Measurements from ENCODE around the gene UMODL1.

DNA sequence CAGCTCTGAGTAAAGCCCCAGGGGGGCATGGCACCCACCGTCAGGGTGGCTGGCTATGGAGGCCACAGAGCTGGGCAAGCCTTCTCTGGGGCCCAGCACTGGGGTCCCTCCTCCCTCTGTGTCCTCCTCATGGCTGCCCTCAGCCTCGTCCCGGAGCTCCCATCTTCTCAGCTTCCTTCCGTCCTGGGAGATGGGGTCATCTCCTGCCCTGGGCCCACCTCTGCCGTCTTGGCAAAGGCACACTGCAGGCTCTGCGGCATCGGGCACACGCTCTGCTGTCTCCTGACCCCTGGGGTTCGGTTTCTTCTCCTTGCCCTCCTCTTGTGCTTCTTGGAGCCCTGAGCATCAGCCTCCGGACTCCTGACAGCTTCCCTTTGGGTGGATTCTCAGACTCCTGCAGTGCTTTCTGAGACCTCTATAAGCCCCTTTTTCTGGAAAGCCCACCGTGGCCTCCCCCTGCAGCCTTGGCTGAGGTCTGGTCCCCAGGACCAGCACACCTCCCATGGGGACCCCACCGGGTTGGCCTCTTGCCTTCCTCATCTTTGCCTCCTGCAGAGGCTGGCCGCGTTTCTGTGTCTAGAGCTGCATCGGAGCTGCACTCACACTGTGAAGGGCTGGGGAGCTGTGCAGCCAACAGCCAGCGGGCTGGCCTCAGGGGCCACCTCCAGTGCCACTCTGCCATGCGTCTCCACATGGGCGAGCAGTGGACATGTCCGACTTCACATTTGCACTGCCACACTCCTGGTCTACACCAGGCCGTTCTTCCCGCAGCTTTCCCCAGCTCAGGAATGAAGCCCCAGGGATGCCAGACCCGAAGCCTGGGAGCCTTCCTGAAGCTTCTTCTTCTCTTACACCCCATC lies 11.6 kb downstream of the UMODL1 start:
- TF ChIP-seq ZBTB26 (tag by site-specific recombination; optimal IDR thresholded peaks at IDR 0.05) (no peak), CTCF (tag by site-specific recombination; IDR thresholded peaks at IDR 0.05) (no peak), ATF2 (tag by site-specific recombination; IDR thresholded peaks at IDR 0.05; ENCODE audit: low read depth) (no peak), ZNF10 (tag by site-specific recombination; IDR thresholded peaks at IDR 0.05) (no peak), ZNF624 (tag by site-specific recombination; IDR thresholded peaks at IDR 0.05) (no peak), ZNF274 (IDR thresholded peaks at IDR 0.05; ENCODE audit: low read length) (no peak), ZNF274 (tag by site-specific recombination; IDR thresholded peaks at IDR 0.05; ENCODE audit: borderline replicate concordance) (no peak)

Data from HEK293 (cell line).